ENCODE measurements around the gene UPF1. TPM values are rescaled to one million over a fixed set of nuclear protein-coding genes. Genes with fewer than 3 reads are reported as not detected.

The UPF1 gene
- total and polyA plus RNA-seq, 2 of the 13 experiments (the other 11 are each of a cell fraction or from before 2014, with no cell fraction given): 16.9 to 41.8 TPM

- no peak for TF ChIP-seq ZNF362 (CRISPR knock-in tag; IDR thresholded peaks at IDR 0.05; ENCODE audit: borderline replicate concordance)
- peak; percentile 10; the same call in 1 of the 2 replicates for TF ChIP-seq CTCF (CRISPR knock-in tag; IDR thresholded peaks at IDR 0.05)
- TF ChIP-seq RELA (CRISPR knock-in tag; IDR thresholded peaks at IDR 0.05): no peak
- no peak for TF ChIP-seq ZNF432 (CRISPR knock-in tag; IDR thresholded peaks at IDR 0.05; ENCODE audit: borderline replicate concordance)
- peak; percentile 98 for TF ChIP-seq ZBTB14 (CRISPR knock-in tag; IDR thresholded peaks at IDR 0.05)
- peak; percentile 88 for TF ChIP-seq ARNT2 (CRISPR knock-in tag; IDR thresholded peaks at IDR 0.05; ENCODE audit: low read depth)
- peak; percentile 61 for TF ChIP-seq TFDP2 (CRISPR knock-in tag; IDR thresholded peaks at IDR 0.05)
- no peak for TF ChIP-seq KIAA2018 (CRISPR knock-in tag; IDR thresholded peaks at IDR 0.05; ENCODE audit: borderline replicate concordance)
- TF ChIP-seq NFYC (CRISPR knock-in tag; IDR thresholded peaks at IDR 0.05): no peak
- 0 out of 2 replicates have a peak, but pooled peaks have one; percentile 51 for TF ChIP-seq POGK (CRISPR knock-in tag; conservative IDR thresholded peaks at IDR 0.05)
- TF ChIP-seq RNF2 (conservative IDR thresholded peaks at IDR 0.05; ENCODE audit: low read depth): peak; percentile 65
- peak; percentile 100 for TF ChIP-seq ZFY (CRISPR knock-in tag; IDR thresholded peaks at IDR 0.05)
Measured at GRCh38 chr19:18831524-18832305, at the start of gene UPF1 (continued).

Measured in HepG2 (cell line).